ENCODE data around the gene SHROOM2.

Gene SHROOM2

DNA sequence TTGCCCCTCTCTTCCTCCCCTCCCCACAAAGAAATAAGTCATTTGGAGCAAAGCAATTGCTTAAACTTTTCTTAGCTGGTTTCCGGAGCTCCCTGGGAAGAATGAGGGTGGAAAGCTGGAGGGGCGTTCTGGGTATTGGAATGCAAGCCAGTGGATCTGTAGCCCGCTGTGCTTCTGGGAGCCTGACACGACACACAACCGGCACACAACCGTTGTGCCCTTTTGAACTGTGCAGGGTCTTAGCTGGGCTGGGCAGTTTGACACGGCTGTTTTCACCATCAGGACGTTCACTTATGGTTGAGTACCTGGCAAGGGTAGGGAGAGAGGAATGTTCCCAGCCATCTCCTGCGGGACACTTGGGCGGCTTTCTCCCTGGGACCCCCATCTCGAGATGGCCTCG is 38.3 kb downstream of the SHROOM2 start:
- Histone ChIP-seq H3K36me3 (ENCODE audit: control insufficient read depth, insufficient read depth, low read length) (no peaks in the 10 kb centered on the region), H3K9me3 (ENCODE audit: control insufficient read depth, low read length) (no peaks in the 10 kb centered on the region), H3K9ac (ENCODE audit: low read length) (no peak overlapping the region), H3K4me1 (ENCODE audit: control insufficient read depth, insufficient read depth, low read length) (no peaks in the 10 kb centered on the region), H3K27me3 (ENCODE audit: control insufficient read depth, insufficient read depth, low read length) (no peaks in the 10 kb centered on the region), H3K4me3 (ENCODE audit: low read length) (no peak overlapping the region)

DNA sequence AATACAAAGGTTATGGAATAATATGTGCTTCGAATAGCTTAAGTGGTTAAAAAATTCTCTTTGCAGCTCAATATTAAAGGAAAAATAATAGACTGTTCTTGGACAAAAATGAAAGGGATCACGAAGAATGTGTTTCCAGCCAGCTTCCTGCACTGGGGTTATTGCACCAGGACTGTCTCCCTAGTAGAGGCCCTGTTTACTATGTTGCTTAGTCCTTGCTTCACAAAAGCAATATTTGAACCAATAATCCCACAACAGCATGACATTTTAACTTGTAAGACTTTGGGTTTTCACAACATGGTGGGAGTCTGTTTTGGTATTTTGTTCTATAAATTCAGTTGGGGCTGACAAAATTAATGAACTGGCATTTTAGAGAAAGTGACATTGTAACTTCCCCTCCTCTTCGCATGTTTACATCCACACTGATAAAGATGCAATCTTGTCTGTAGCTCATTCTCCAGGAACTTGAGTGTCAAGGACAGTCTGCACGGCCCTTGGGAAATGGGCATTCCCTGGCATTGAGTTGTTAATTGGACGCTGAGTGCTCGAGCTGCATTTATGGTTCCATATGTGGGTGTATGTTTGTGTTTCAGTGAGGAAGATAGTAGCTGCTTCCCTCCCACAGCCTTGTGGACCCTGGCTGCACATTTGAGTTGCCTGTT is 39.0 kb downstream of the SHROOM2 start:
- Histone ChIP-seq H3K36me3 (ENCODE audit: control insufficient read depth, insufficient read depth, low read length) (no peaks in the 10 kb centered on the region), H3K9me3 (ENCODE audit: control insufficient read depth, low read length) (no peaks in the 10 kb centered on the region), H3K4me1 (ENCODE audit: control insufficient read depth, insufficient read depth, low read length) (no peaks in the 10 kb centered on the region)

DNA sequence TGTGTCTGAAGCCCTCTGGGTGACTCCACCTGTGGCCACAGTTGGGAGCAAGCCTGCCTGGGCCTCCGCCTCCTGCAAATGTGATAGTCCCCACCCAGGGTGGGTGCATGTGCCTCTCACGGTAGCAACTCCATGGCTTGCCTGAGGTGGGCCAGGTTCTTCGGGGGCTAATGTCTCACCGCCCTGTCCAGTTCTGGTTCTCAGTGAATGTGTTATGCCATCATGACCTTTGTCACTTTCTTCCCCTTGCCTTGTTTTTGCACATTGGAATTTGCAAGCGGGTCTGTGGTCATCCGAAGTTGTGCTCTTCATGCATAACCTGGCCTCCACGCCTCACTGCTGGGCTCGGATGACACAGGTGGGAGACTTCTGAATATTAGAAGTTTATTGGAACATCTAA is 39.7 kb downstream of the SHROOM2 start:
- Histone ChIP-seq H3K9ac (ENCODE audit: low read length) (no peak overlapping the region), H3K27me3 (ENCODE audit: control insufficient read depth, insufficient read depth, low read length) (no peaks in the 10 kb centered on the region), H3K36me3 (ENCODE audit: control insufficient read depth, insufficient read depth, low read length) (no peaks in the 10 kb centered on the region), H3K4me3 (ENCODE audit: low read length) (no peak overlapping the region), H3K9me3 (ENCODE audit: control insufficient read depth, low read length) (no peaks in the 10 kb centered on the region), H3K4me1 (ENCODE audit: control insufficient read depth, insufficient read depth, low read length) (no peaks in the 10 kb centered on the region)

More for the DNA sequence above, 39.0 kb downstream of the SHROOM2 start:
- no peak overlapping the region for H3K4me3 ChIP-seq (ENCODE audit: low read length)
- no peaks in the 10 kb centered on the region for H3K27me3 ChIP-seq (ENCODE audit: control insufficient read depth, insufficient read depth, low read length)
- no peak overlapping the region for H3K9ac ChIP-seq (ENCODE audit: low read length)

DNA sequence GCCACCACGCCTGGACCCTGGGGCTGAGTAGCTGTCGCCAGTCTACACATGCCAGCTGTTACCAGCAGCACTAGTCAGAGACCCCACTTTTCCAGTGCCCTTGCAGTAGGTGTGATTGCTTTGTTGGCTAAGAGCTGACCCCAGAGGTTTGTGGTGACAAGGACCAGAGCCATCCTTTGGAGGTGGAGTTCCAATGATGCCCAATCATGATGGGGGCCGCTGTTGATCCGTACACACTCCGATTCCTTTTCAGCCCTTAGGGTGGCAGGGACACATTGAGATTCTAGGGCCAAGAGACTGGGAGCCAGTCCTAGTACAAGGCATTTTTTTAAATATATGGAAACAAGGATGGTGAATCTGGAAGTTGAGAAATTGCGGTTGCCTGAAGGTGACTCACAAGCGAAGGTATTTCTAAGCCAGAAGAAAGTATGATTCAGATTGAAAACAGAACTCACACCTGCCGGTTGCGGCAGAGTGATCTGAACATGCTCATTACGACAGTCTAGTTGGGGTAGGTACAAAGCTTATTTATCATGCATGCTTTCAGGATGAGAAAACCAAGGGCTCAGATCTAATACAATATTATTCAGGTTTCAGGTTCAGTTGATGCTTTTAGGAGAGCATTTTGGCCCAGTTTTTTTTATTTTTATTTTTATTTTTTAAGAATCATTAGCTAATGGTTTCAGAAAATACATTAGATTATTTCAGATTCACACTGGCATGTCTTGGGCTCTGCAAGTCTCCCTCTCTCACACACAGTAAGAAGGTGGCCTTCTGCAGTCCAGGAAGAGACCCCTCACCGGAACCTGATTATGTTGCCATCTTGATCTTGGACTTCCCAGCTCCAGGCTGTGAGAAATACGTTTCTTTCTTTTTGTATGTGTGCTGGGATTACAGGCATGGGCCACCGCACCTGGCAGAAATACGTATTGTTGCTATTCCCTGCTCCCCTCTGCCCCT is 43.4 kb downstream of the SHROOM2 start:
- Histone ChIP-seq H3K9me3 (ENCODE audit: control insufficient read depth, low read length) (no peaks in the 10 kb centered on the region), H3K36me3 (ENCODE audit: control insufficient read depth, insufficient read depth, low read length) (no peaks in the 10 kb centered on the region), H3K9ac (ENCODE audit: low read length) (no peak overlapping the region), H3K4me3 (ENCODE audit: low read length) (no peak overlapping the region), H3K27me3 (ENCODE audit: control insufficient read depth, insufficient read depth, low read length) (no peaks in the 10 kb centered on the region), H3K4me1 (ENCODE audit: control insufficient read depth, insufficient read depth, low read length) (no peaks in the 10 kb centered on the region)

DNA sequence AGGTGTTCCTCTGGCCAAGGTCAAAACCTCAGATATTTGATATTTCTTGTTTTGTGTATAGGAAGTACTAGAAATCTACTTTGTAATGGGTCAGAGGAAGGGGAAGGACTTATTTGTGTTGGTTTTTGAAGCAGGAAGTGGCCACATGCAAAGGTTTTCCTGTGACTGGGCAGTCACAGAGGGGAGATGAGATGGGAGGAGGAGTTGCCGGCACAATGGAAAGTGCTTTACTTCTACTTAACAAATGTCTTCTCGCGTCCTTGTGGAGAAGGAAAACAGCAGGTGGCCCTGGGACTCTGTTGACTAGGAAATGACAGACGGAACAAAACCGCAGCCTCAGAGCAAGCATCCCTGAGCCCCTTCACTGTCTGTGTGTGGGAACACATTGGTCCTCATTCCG is 46.6 kb downstream of the SHROOM2 start:
- no peaks in the 10 kb centered on the region for H3K9me3 ChIP-seq (ENCODE audit: control insufficient read depth, low read length)
- H3K4me3 ChIP-seq (ENCODE audit: low read length), result no peak overlapping the region
- no peak overlapping the region for H3K9ac ChIP-seq (ENCODE audit: low read length)
- no peaks in the 10 kb centered on the region for H3K4me1 ChIP-seq (ENCODE audit: control insufficient read depth, insufficient read depth, low read length)
- no peaks in the 10 kb centered on the region for H3K27me3 ChIP-seq (ENCODE audit: control insufficient read depth, insufficient read depth, low read length)
- no peaks in the 10 kb centered on the region for H3K36me3 ChIP-seq (ENCODE audit: control insufficient read depth, insufficient read depth, low read length)

DNA sequence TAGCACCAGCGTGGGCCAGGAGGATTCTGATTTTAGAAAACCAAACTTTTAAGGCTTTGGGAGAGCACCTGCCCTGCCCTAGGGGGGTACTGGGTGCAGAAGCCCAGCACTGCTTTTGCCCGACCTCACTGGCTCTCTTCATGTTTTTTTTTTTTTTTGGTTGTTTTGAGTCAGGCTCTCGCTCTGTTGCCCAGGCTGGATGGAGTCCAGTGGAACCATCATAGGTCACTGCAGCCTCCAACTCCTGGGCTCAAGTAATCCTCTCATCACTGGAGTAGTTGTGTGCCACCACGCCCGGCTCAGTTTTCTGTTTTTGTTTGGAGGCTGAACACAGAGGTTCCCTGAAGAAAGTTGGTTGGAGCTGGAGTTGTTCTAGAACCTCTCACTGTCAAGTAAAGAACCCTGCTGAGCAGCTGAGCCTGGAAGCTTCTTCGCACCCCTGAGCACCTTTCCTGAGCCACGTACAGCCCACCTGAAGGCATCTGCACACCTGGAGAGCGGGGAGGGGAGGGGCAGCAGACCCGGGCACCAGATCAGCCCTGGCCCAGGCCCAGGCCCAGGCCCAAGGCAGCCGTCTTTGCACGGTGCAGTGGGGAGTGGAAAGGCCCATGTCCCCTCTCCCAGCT is 49.5 kb downstream of the SHROOM2 start:
- Histone ChIP-seq H3K4me3 (ENCODE audit: low read length) (no peak overlapping the region), H3K4me1 (ENCODE audit: control insufficient read depth, insufficient read depth, low read length) (no peaks in the 10 kb centered on the region), H3K9ac (ENCODE audit: low read length) (no peak overlapping the region), H3K27me3 (ENCODE audit: control insufficient read depth, insufficient read depth, low read length) (no peaks in the 10 kb centered on the region), H3K36me3 (ENCODE audit: control insufficient read depth, insufficient read depth, low read length) (no peaks in the 10 kb centered on the region), H3K9me3 (ENCODE audit: control insufficient read depth, low read length) (no peaks in the 10 kb centered on the region)

DNA sequence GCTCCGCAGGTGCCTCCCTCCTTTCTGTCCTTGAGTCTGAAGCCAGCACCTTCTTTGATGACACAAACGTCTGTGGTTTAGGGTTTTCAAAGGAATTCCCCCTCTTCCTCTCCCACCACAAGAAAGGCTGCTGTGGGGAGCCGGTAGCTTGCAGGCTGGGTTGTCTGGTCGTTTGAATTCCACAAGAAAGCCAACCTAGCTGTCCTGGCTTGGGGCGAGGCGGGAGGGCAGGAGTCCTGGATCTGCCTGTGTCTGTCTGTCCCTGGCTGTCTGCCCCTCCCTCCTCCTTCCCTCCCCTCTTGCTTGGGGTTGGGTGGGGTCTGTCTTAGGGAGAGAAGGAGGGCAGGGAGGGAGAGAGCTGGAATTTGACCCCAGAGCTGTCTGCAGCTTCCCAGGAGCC is 56.3 kb downstream of the SHROOM2 start:
- no peaks in the 10 kb centered on the region for H3K4me1 ChIP-seq (ENCODE audit: control insufficient read depth, insufficient read depth, low read length)
- no peak overlapping the region for H3K4me3 ChIP-seq (ENCODE audit: low read length)
- H3K9ac ChIP-seq (ENCODE audit: low read length), result no peak overlapping the region
- no peaks in the 10 kb centered on the region for H3K27me3 ChIP-seq (ENCODE audit: control insufficient read depth, insufficient read depth, low read length)
- H3K9me3 ChIP-seq (ENCODE audit: control insufficient read depth, low read length), result no peaks in the 10 kb centered on the region
- no peaks in the 10 kb centered on the region for H3K36me3 ChIP-seq (ENCODE audit: control insufficient read depth, insufficient read depth, low read length)

DNA sequence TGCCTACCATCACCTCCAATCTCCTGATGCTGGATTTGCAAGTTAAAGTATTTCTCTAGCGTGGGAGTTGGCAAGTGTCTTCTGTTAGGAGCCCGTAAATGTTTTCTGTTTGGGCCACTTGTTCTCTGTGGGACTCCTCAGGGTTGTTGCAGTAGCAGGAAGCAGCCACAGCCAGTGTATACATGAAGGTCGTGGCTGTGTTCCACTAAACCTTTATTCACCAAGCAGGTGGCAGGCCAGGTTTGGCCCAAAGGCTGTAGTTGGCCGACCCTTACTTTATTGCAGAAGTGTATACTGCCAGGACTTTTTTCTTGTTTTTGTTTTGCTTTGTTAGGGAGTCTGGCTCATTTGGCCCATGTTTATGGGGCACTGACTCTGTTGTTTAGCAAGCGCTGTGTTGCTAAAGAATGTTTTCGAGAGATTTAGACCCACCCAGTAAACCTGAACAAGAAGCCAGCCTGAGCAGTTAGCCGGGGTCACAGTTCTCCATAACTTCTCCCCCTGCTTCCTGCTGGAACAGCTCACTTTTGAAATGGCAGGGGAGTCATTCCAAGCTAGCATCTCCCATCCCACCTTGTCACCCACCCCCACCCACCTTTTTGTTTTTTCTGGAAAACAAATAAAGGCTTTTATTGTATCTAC is 58.8 kb downstream of the SHROOM2 start:
- Histone ChIP-seq H3K9me3 (ENCODE audit: control insufficient read depth, low read length) (no peaks in the 10 kb centered on the region), H3K4me1 (ENCODE audit: control insufficient read depth, insufficient read depth, low read length) (no peaks in the 10 kb centered on the region), H3K36me3 (ENCODE audit: control insufficient read depth, insufficient read depth, low read length) (no peaks in the 10 kb centered on the region), H3K9ac (ENCODE audit: low read length) (no peak overlapping the region), H3K27me3 (ENCODE audit: control insufficient read depth, insufficient read depth, low read length) (no peaks in the 10 kb centered on the region), H3K4me3 (ENCODE audit: low read length) (no peak overlapping the region)

DNA sequence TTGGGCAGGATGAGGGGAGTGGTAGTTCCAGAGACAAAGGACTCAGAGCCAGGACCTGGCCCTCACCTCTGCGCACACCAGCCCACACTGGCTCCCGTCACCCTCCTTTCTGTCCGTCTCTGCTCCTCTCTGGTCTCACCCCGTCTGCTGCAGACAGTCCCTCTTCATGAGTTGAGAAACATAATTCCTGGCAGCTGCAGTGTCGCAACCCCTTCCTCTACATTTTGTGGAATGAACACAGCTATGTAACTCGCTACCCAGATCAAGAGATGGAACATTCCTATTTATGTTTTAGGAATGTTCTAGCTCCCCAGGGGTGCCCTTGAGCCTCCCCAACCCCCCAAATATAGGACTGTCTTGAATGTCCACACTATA is 59.3 kb downstream of the SHROOM2 start:
- H3K9me3 ChIP-seq (ENCODE audit: control insufficient read depth, low read length), result no peaks in the 10 kb centered on the region
- H3K4me1 ChIP-seq (ENCODE audit: control insufficient read depth, insufficient read depth, low read length), result no peaks in the 10 kb centered on the region
- H3K36me3 ChIP-seq (ENCODE audit: control insufficient read depth, insufficient read depth, low read length), result no peaks in the 10 kb centered on the region
- H3K4me3 ChIP-seq (ENCODE audit: low read length), result no peak overlapping the region
- no peaks in the 10 kb centered on the region for H3K27me3 ChIP-seq (ENCODE audit: control insufficient read depth, insufficient read depth, low read length)
- no peak overlapping the region for H3K9ac ChIP-seq (ENCODE audit: low read length)

DNA sequence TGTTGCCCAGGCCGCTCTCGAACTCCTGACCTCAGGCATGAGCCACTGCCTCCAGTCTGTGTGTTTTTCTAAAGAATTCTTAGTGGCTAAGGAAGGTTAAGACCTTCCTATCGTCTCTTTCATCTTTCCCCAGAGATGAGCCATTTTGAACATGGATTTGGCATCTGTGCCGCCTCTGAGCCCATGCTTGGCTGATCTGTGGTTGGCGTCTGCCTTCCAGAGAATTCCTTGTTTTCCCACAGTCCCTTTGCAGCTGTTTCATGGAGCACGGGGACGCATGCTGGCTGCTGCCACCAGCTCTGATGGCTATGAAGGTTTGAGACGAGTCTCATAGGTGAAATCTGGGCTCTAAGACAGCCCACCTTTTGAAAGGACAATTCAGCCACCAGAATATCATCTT is 60.4 kb downstream of the SHROOM2 start:
- Histone ChIP-seq H3K4me3 (ENCODE audit: low read length) (no peak overlapping the region), H3K4me1 (ENCODE audit: control insufficient read depth, insufficient read depth, low read length) (no peaks in the 10 kb centered on the region), H3K9ac (ENCODE audit: low read length) (no peak overlapping the region), H3K9me3 (ENCODE audit: control insufficient read depth, low read length) (no peaks in the 10 kb centered on the region), H3K36me3 (ENCODE audit: control insufficient read depth, insufficient read depth, low read length) (no peaks in the 10 kb centered on the region), H3K27me3 (ENCODE audit: control insufficient read depth, insufficient read depth, low read length) (no peaks in the 10 kb centered on the region)

DNA sequence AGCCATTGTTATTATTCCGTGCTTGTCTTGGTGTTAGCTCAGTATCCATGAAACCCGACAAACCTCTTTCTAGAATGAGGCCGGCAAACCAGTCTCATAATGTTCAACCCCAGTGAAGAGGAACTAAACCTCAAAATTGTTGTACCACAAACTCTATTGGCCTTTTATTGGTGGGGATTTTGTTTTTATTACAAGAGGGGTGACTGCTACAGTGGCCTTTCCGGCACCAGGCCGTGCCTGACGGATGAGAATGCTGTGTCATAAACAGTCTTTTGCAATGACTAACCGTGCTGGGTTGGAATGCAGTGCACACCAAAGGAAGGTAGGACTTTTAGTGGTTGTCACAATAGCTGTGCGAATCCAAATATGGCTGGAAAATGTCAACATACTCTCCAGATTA is 60.8 kb downstream of the SHROOM2 start:
- H3K4me1 ChIP-seq (ENCODE audit: control insufficient read depth, insufficient read depth, low read length), result no peaks in the 10 kb centered on the region
- H3K9ac ChIP-seq (ENCODE audit: low read length), result no peak overlapping the region
- no peaks in the 10 kb centered on the region for H3K27me3 ChIP-seq (ENCODE audit: control insufficient read depth, insufficient read depth, low read length)
- no peaks in the 10 kb centered on the region for H3K9me3 ChIP-seq (ENCODE audit: control insufficient read depth, low read length)
- H3K36me3 ChIP-seq (ENCODE audit: control insufficient read depth, insufficient read depth, low read length), result no peaks in the 10 kb centered on the region
- H3K4me3 ChIP-seq (ENCODE audit: low read length), result no peak overlapping the region

Data from mucosa of stomach (tissue), 1 donor.